Measurements from ENCODE around the gene SMIM33.
A peak's percentile ranks its signal among the peaks of the same experiment; 100 is the strongest.
"Not testable (repeated sequence)": the region's sequence is repeated elsewhere in the genome, so short reads cannot be mapped to it uniquely, and the experiment has no call there.

The SMIM33 gene

DNA sequence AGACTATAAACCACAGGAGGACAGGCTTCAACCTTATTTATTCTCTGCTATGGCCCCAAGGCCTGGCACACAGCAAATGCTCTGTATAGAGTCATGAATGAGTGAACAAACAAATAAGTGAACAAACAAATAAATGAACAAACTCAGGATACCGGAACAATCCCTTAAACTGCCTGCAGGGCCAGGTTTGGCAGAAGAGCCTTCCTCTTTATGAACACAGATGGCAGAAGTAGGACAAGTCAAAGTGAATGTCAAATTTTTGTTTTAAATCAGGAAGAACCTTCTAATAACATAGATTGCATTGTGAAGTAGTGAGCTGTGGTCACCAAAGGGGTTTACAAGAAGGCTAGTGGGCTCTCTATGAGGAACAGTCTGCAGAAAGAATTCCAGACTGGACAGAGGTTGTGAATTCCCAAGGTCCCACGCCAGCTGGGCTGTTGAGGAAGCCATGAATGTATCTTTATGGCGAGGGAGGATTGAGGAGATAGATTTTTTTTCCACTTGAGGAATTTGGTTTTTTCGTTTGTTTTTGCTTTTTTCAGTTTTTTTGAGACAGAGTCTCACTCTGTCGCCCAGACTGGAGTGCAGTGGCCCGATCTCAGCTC lies 42.1 kb downstream of the SMIM33 start:
- H3K27ac ChIP-seq (ENCODE audit: low read depth, low read length) = no peak overlapping the region
- H3K14ac ChIP-seq (ENCODE audit: low read length) = no peak overlapping the region
- H2AFZ ChIP-seq (ENCODE audit: insufficient read depth, low read length, poor library complexity) = no peak overlapping the region
- H3K4me2 ChIP-seq (ENCODE audit: low read length) = no peak overlapping the region
- H2AK5ac ChIP-seq (ENCODE audit: low read length) = no peak overlapping the region
- H3K79me2 ChIP-seq (ENCODE audit: control insufficient read depth, insufficient read depth, low read length, poor library complexity) = no peaks in the 10 kb centered on the region
- no peak overlapping the region for H3K4ac ChIP-seq (ENCODE audit: low read depth, low read length)
- no peaks in the 10 kb centered on the region for H3K36me3 ChIP-seq (ENCODE audit: control insufficient read depth in 1 of 2, insufficient read depth in 2 of 2, low read length in 2 of 2)
- H3K79me1 ChIP-seq (ENCODE audit: low read length) = peaks cover 6% of the 10 kb centered on the region
- no peaks in the 10 kb centered on the region for H3K27me3 ChIP-seq (ENCODE audit: insufficient read depth, low read length)
- H3K4me3 ChIP-seq (ENCODE audit: low read depth, low read length) = no peak overlapping the region
- no peak overlapping the region for H4K91ac ChIP-seq (ENCODE audit: low read depth, low read length)
- no CpG with 5 or more reads among the region's 6 CpGs for WGBS (ENCODE audit: extremely low coverage, insufficient coverage, insufficient read length)
- H3K4me1 ChIP-seq (ENCODE audit: control insufficient read depth in 1 of 2, insufficient read depth in 2 of 2, low read length in 2 of 2) = peaks cover 7 to 8% of the 10 kb centered on the region in 2 experiments
- H3K9me3 ChIP-seq (ENCODE audit: insufficient read depth, low read depth, low read length) = no peaks in the 10 kb centered on the region
- H3K9ac ChIP-seq (ENCODE audit: low read length) = no peak overlapping the region
- H3K23ac ChIP-seq (ENCODE audit: low read length) = no peak overlapping the region
- H4K8ac ChIP-seq (ENCODE audit: low read depth, low read length) = no peak overlapping the region
- no peak overlapping the region for H4K12ac ChIP-seq (ENCODE audit: low read depth, low read length)
- no peak for DNase-seq
- no peak overlapping the region for H2BK12ac ChIP-seq (ENCODE audit: low read length)
- no peak overlapping the region for H3K18ac ChIP-seq (ENCODE audit: low read length)
- H2BK120ac ChIP-seq (ENCODE audit: insufficient read depth, low read length, poor library complexity) = no peak overlapping the region
- H2BK5ac ChIP-seq (ENCODE audit: low read depth, low read length, poor library complexity) = no peak overlapping the region

DNA sequence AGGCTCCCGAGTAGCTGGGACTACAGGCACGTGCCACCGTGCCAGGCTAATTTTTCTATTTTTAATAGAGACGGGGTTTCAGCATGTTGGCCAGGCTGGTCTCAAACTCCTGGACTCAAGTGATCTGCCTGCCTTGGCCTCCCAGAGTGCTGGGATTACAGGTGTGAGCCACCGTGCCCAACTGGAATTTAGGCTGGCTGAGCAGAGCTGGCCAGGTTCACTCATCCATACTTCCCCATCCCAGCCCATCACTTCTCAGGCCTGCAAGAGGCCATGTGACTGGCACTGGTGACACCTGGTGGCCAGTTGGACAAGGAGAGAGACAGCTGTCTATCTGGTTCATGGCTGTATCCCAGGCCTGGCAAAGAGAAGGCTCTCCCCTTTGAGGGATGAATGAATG lies 42.6 kb downstream of the SMIM33 start:
- H2BK12ac ChIP-seq (ENCODE audit: low read length); H3K4ac ChIP-seq (ENCODE audit: low read depth, low read length); H4K12ac ChIP-seq (ENCODE audit: low read depth, low read length); H2BK120ac ChIP-seq (ENCODE audit: insufficient read depth, low read length, poor library complexity); H3K14ac ChIP-seq (ENCODE audit: low read length); H3K9ac ChIP-seq (ENCODE audit: low read length); H3K27me3 ChIP-seq (ENCODE audit: insufficient read depth, low read length); H2AK5ac ChIP-seq (ENCODE audit: low read length); H2AFZ ChIP-seq (ENCODE audit: insufficient read depth, low read length, poor library complexity); H4K8ac ChIP-seq (ENCODE audit: low read depth, low read length); H2BK5ac ChIP-seq (ENCODE audit: low read depth, low read length, poor library complexity); H3K18ac ChIP-seq (ENCODE audit: low read length); H3K27ac ChIP-seq (ENCODE audit: low read depth, low read length); H3K36me3 ChIP-seq (ENCODE audit: control insufficient read depth in 1 of 2, insufficient read depth in 2 of 2, low read length in 2 of 2); H3K9me3 ChIP-seq (ENCODE audit: insufficient read depth, low read depth, low read length); H3K79me1 ChIP-seq (ENCODE audit: low read length); H3K4me1 ChIP-seq (ENCODE audit: control insufficient read depth in 1 of 2, insufficient read depth in 2 of 2, low read length in 2 of 2); H3K23ac ChIP-seq (ENCODE audit: low read length); H3K79me2 ChIP-seq (ENCODE audit: control insufficient read depth, insufficient read depth, low read length, poor library complexity); H3K4me3 ChIP-seq (ENCODE audit: low read depth, low read length); H4K91ac ChIP-seq (ENCODE audit: low read depth, low read length); H3K4me2 ChIP-seq (ENCODE audit: low read length): not testable (repeated sequence)
- no CpG with 5 or more reads among the region's 5 CpGs for WGBS (ENCODE audit: extremely low coverage, insufficient coverage, insufficient read length)
- peak; percentile 74 to 86 for DNase-seq

DNA sequence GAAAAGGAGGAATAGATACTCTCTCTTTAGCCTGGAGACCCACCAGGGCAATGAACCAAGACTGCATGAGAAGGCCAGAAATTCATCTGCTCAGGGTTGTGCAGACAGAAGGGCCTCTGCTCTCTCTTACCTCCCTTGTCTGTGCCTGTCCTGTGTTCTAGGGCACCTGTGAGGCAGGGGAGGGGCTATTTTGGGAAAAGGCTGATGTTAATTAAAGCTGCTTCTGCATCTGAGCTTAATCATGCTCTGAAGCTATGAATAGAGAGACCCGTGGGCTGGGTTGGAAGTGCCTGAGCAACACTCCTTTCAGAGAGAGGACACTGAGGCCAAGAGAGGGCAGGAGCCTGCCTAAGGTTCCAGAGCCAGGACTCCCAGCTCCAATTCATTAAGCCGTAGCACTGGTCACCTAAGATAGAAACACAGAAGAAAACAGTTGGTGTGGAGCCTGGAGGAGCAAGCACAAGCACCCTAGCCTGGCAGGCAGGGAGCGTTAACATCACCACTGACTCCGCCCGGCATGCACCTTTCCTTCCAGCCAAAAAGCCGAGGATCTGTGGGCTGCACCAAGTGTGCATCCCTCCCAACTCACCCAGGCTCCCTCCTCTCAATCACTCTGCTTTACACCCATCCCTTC lies 43.2 kb downstream of the SMIM33 start:
- no CpG with 5 or more reads among the region's 6 CpGs for WGBS (ENCODE audit: extremely low coverage, insufficient coverage, insufficient read length)
- H3K79me2 ChIP-seq (ENCODE audit: control insufficient read depth, insufficient read depth, low read length, poor library complexity) = peaks cover 2% of the 10 kb centered on the region
- H3K4ac ChIP-seq (ENCODE audit: low read depth, low read length) = no peak overlapping the region

DNA sequence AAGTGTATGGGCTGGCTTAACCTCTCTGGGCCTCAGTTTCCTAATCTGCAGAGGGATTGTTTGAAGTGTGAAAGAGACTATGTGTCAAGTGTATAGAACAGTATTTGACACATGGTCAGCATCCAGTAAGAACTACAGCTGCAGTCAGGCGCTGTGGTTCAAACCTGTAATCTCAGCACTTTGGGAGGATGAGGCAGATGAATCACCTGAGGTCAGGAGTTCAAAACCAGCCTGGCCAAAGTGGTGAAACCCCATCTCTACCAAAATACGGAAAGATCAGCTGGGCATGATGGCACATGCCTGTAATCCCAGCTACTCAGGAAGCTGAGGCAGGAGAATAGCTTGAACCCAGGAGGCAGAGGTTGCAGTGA lies 43.7 kb downstream of the SMIM33 start:
- Histone ChIP-seq H2BK12ac (ENCODE audit: low read length) (no peak overlapping the region), H3K9ac (ENCODE audit: low read length) (no peak overlapping the region), H3K18ac (ENCODE audit: low read length) (no peak overlapping the region), H2BK5ac (ENCODE audit: low read depth, low read length, poor library complexity) (no peak overlapping the region), H2AFZ (ENCODE audit: insufficient read depth, low read length, poor library complexity) (no peak overlapping the region), H3K4ac (ENCODE audit: low read depth, low read length) (no peak overlapping the region), H3K4me1 (ENCODE audit: control insufficient read depth in 1 of 2, insufficient read depth in 2 of 2, low read length in 2 of 2) (peaks cover 7 to 8% of the 10 kb centered on the region in 2 experiments), H4K91ac (ENCODE audit: low read depth, low read length) (no peak overlapping the region), H3K79me2 (ENCODE audit: control insufficient read depth, insufficient read depth, low read length, poor library complexity) (peaks cover 2% of the 10 kb centered on the region), H2AK5ac (ENCODE audit: low read length) (no peak overlapping the region), H3K79me1 (ENCODE audit: low read length) (peaks cover 9% of the 10 kb centered on the region), H3K9me3 (ENCODE audit: insufficient read depth, low read depth, low read length) (no peaks in the 10 kb centered on the region), H3K23ac (ENCODE audit: low read length) (no peak overlapping the region), H4K8ac (ENCODE audit: low read depth, low read length) (no peak overlapping the region), H3K4me3 (ENCODE audit: low read depth, low read length) (no peak overlapping the region), H3K36me3 (ENCODE audit: control insufficient read depth in 1 of 2, insufficient read depth in 2 of 2, low read length in 2 of 2) (no peaks in the 10 kb centered on the region), H4K12ac (ENCODE audit: low read depth, low read length) (no peak overlapping the region), H3K27ac (ENCODE audit: low read depth, low read length) (no peak overlapping the region), H3K4me2 (ENCODE audit: low read length) (no peak overlapping the region), H2BK120ac (ENCODE audit: insufficient read depth, low read length, poor library complexity) (no peak overlapping the region), H3K27me3 (ENCODE audit: insufficient read depth, low read length) (no peaks in the 10 kb centered on the region), H3K14ac (ENCODE audit: low read length) (no peak overlapping the region)
- no CpG with 5 or more reads among the region's 2 CpGs for WGBS (ENCODE audit: extremely low coverage, insufficient coverage, insufficient read length)
- DNase-seq = no peak

More for the DNA sequence above, 43.2 kb downstream of the SMIM33 start:
- Histone ChIP-seq H2AFZ (ENCODE audit: insufficient read depth, low read length, poor library complexity) (no peak overlapping the region), H3K14ac (ENCODE audit: low read length) (no peak overlapping the region), H3K36me3 (ENCODE audit: control insufficient read depth in 1 of 2, insufficient read depth in 2 of 2, low read length in 2 of 2) (no peaks in the 10 kb centered on the region), H3K27ac (ENCODE audit: low read depth, low read length) (no peak overlapping the region), H2BK5ac (ENCODE audit: low read depth, low read length, poor library complexity) (no peak overlapping the region), H3K4me2 (ENCODE audit: low read length) (no peak overlapping the region), H2AK5ac (ENCODE audit: low read length) (no peak overlapping the region), H3K4me3 (ENCODE audit: low read depth, low read length) (no peak overlapping the region), H4K12ac (ENCODE audit: low read depth, low read length) (no peak overlapping the region), H3K79me1 (ENCODE audit: low read length) (peaks cover 9% of the 10 kb centered on the region), H3K23ac (ENCODE audit: low read length) (no peak overlapping the region), H4K91ac (ENCODE audit: low read depth, low read length) (no peak overlapping the region), H2BK12ac (ENCODE audit: low read length) (no peak overlapping the region), H3K9ac (ENCODE audit: low read length) (no peak overlapping the region), H3K18ac (ENCODE audit: low read length) (no peak overlapping the region), H3K9me3 (ENCODE audit: insufficient read depth, low read depth, low read length) (no peaks in the 10 kb centered on the region), H4K8ac (ENCODE audit: low read depth, low read length) (no peak overlapping the region), H3K4me1 (ENCODE audit: control insufficient read depth in 1 of 2, insufficient read depth in 2 of 2, low read length in 2 of 2) (peaks cover 7 to 8% of the 10 kb centered on the region in 2 experiments), H3K27me3 (ENCODE audit: insufficient read depth, low read length) (no peaks in the 10 kb centered on the region), H2BK120ac (ENCODE audit: insufficient read depth, low read length, poor library complexity) (no peak overlapping the region)
- DNase-seq = no peak

All from trophoblast cell (in vitro differentiated cells and primary cell).